Heart left ventricle (tissue), 13 donors: ENCODE data around the gene LANCL2.

Experiments
- CTCF ChIP-seq, 12 donors: fragments of 200-600 bp; sonication (generic) in 4 of 12; IDR thresholded peaks; one replicate each; pipeline versions ENCODE4 v1.5.0 to v1.8.0; 2018 to 2022; ENCODE audit warnings: antibody characterized with exemption in 12 of 12, mild to moderate bottlenecking in 5 of 12
- POLR2A ChIP-seq, 2 donors: fragments of 450-650 bp; IDR thresholded peaks; one replicate each; pipeline ENCODE4 v1.6.1; 2017; ENCODE audit warnings: antibody characterized with exemption in 2 of 2, mild to moderate bottlenecking in 2 of 2, moderate library complexity in 2 of 2
- donor health status: ischemic (EF 13 %, LVEDD 7.1; RV severe dilation, severe dysfunction).
- donor health status: DM: no; HTN: yes; CAD: no.
- donor health status: DM: no; HTN: no; CAD: no.
- donor health status: ischemic (EF 25% LVEDD 6.9; RV normal size, moderate dysfunction).
- donor health status: ischemic (EF 25% LVEDD 5.7; RV mildly dilated, moderate dysfunction).
- donor health status: ischemic (EF 35%, LVEDD 5.7; RV mildly dilated, moderate dysfunction).
- donor health status: nonischemic (EF 11% LVEDD 7.7; RV severe dilation, severe dysfunction).
- donor health status: DM: yes; HTN: yes; CAD: no.
- donor health status: PGD.
- donor health status: ischemic (EF 29% LVEDD 5.4; RV normal size, mild dysfunction).
- donor health status: nonischemic (EF 23%, LVEDD 6.1; RV moderate dilation, normal function).

DNA sequence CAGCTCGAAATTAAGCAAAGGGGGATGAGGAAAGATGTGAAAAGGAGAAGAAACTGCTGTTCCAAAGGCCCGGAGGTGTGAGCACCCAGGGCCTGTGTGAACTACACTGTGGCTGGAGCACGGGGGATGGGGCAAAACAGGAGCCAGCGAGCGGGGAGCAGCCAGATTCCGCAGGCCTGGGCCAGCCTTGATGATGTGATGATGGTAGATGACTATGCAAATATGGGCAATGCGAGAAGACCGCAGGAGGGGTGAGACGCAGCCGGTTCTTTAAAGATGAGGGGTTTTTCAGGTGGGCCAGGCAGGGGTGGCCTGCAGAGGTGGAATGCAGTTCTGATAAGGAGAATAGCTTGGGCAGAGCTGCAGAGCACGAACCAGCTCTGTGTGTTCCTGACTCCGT, 61.5 kb downstream of the LANCL2 start:
- TF ChIP-seq POLR2A (IDR thresholded peaks at IDR 0.05) (no peak), CTCF (IDR thresholded peaks at IDR 0.05) (no peak)
